Neuronal stem cell (in vitro differentiated cells): Measurements from ENCODE around the gene TPX2.
A peak's percentile ranks its signal among the peaks of the same experiment; 100 is the strongest.

Experiments used
- DNase-seq: peaks from one replicate; pipeline ENCODE4 v3.0.0-alpha.2; 2013; ENCODE audit warnings: low spot score
- H2AFZ ChIP-seq: one replicate; pipeline ENCODE4 v1.6.1; 2013; ENCODE audit warnings: mild to moderate bottlenecking, low read length, inconsistent platforms
- H2AK5ac ChIP-seq: 2 replicates; pipeline ENCODE4 v1.6.1; 2013; ENCODE audit warnings: low read depth, mild to moderate bottlenecking, inconsistent platforms, low read length, moderate library complexity, mixed read lengths
- H2BK120ac ChIP-seq: 2 replicates; pipeline ENCODE4 v1.6.1; 2013; ENCODE audit warnings: low read depth, mild to moderate bottlenecking, inconsistent platforms, low read length, moderate library complexity, mixed read lengths
- H2BK12ac ChIP-seq: one replicate; pipeline ENCODE4 v1.6.1; 2013; ENCODE audit warnings: low read length, inconsistent platforms
- H2BK15ac ChIP-seq: 2 replicates; pipeline ENCODE4 v1.6.1; 2013; ENCODE audit warnings: mild to moderate bottlenecking, low read length, inconsistent platforms, mixed read lengths
- H2BK5ac ChIP-seq: one replicate; pipeline ENCODE4 v1.6.1; 2013; ENCODE audit warnings: inconsistent platforms, mild to moderate bottlenecking, low read length, moderate library complexity
- H3K14ac ChIP-seq: one replicate; pipeline ENCODE4 v1.6.1; 2013; ENCODE audit warnings: low read length, inconsistent platforms
- H3K18ac ChIP-seq: 2 replicates; pipeline ENCODE4 v1.6.1; 2013; ENCODE audit warnings: low read length, inconsistent platforms
- H3K23ac ChIP-seq: 2 replicates; pipeline ENCODE4 v1.6.1; 2013; ENCODE audit warnings: low read depth, mild to moderate bottlenecking, mixed read lengths, low read length, inconsistent platforms; ENCODE audit not compliant: poor library complexity
- H3K27ac ChIP-seq: replicated peaks from 3 replicates; pipeline ENCODE4 v1.5.1; 2013; ENCODE audit warnings: low read length, inconsistent platforms
- H3K27me3 ChIP-seq, 3 experiments: 2 replicates each; pipeline ENCODE4 v1.6.1; 2013; ENCODE audit warnings: low read length in 3 of 3, mild to moderate bottlenecking in 2 of 3, inconsistent platforms in 1 of 3, low read depth in 1 of 3, mixed read lengths in 1 of 3, moderate library complexity in 1 of 3; ENCODE audit not compliant: control insufficient read depth in 3 of 3, insufficient read depth in 3 of 3
- H3K36me3 ChIP-seq, 2 donors: replicated peaks in 1 of 2; 2 replicates each; pipeline ENCODE4 v1.6.1; 2013; ENCODE audit warnings: low read length in 2 of 2; ENCODE audit not compliant: control insufficient read depth in 2 of 2, insufficient read depth in 2 of 2
- H3K4ac ChIP-seq: 2 replicates; pipeline ENCODE4 v1.6.1; 2013; ENCODE audit warnings: inconsistent platforms, mild to moderate bottlenecking, low read length, moderate library complexity
- H3K4me1 ChIP-seq, 2 donors: 1 replicate in 1 of 2; 2 replicates in 1 of 2; pipeline ENCODE4 v1.6.1; 2013; ENCODE audit warnings: low read length in 2 of 2, low read depth in 1 of 2; ENCODE audit not compliant: control insufficient read depth in 2 of 2, insufficient read depth in 1 of 2
- H3K4me2 ChIP-seq: one replicate; pipeline ENCODE4 v1.6.1; 2013; ENCODE audit warnings: mild to moderate bottlenecking, low read length, inconsistent platforms; ENCODE audit not compliant: insufficient read depth, poor library complexity, severe bottlenecking
- H3K4me3 ChIP-seq, 2 donors: 2 replicates each; pipeline ENCODE4 v1.5.1; 2013; ENCODE audit warnings: low read length in 2 of 2, mild to moderate bottlenecking in 2 of 2, inconsistent platforms in 1 of 2, moderate library complexity in 1 of 2
- H3K79me1 ChIP-seq: one replicate; pipeline ENCODE4 v1.6.1; 2013; ENCODE audit warnings: low read depth, mild to moderate bottlenecking, inconsistent platforms, low read length, moderate library complexity
- H3K9ac ChIP-seq: one replicate; pipeline ENCODE4 v1.6.1; 2013; ENCODE audit warnings: mild to moderate bottlenecking, low read depth, low read length, inconsistent platforms; ENCODE audit not compliant: poor library complexity
- H3K9me3 ChIP-seq, 2 donors: replicated peaks in 1 of 2; 2 replicates each; pipeline versions ENCODE3 to v1.6.1; 2013; ENCODE audit warnings: low read length in 2 of 2, mild to moderate bottlenecking in 2 of 2, inconsistent platforms in 1 of 2, low read depth in 1 of 2, mixed read lengths in 1 of 2, moderate library complexity in 1 of 2; ENCODE audit not compliant: control insufficient read depth in 2 of 2, insufficient read depth in 1 of 2
- H4K8ac ChIP-seq: one replicate; pipeline ENCODE4 v1.6.1; 2013; ENCODE audit warnings: low read depth, mild to moderate bottlenecking, inconsistent platforms, low read length, moderate library complexity
- H4K91ac ChIP-seq: one replicate; pipeline ENCODE4 v1.6.1; 2013; ENCODE audit warnings: low read length, low read depth, mild to moderate bottlenecking, inconsistent platforms; ENCODE audit not compliant: poor library complexity
- WGBS, 2 donors: extraction: QIAGEN DNeasy Blood & Tissue Kit; methylation state at CpG; one replicate each; pipeline ENCODE4 v1.1.7; 2013; ENCODE audit warnings: missing lambda C conversion rate in 2 of 2, mixed read lengths in 1 of 2; ENCODE audit not compliant: insufficient read length in 2 of 2, insufficient replicate concordance in 1 of 2; ENCODE audit errors: extremely low coverage in 2 of 2; 5-methylcytosine and 5-hydroxymethylcytosine counted together

TPX2 gene

GRCh38 chr20:31711179-31712111, 27.6 kb upstream of the TPX2 start:
- Histone ChIP-seq H2BK12ac (no peak overlapping the region), H3K36me3 (peaks cover 8 to 82% of the 10 kb centered on the region in 2 donors), H3K4ac (no peak overlapping the region), H3K18ac (no peak overlapping the region), H3K23ac (no peak overlapping the region), H2AK5ac (no peak overlapping the region), H2BK15ac (no peak overlapping the region), H2BK120ac (no peak overlapping the region), H3K9me3 (no peaks in the 10 kb centered on the region), H2AFZ (no peak overlapping the region), H3K4me3 (no peak overlapping the region), H3K79me1 (peaks cover 7% of the 10 kb centered on the region), H3K4me1 (peaks cover 11 to 14% of the 10 kb centered on the region in 2 donors), H3K27ac (no peak overlapping the region), H4K91ac (no peak overlapping the region), H2BK5ac (no peak overlapping the region), H3K9ac (no peak overlapping the region), H3K4me2 (no peak overlapping the region), H3K27me3 (no peaks in the 10 kb centered on the region), H4K8ac (no peak overlapping the region), H3K14ac (no peak overlapping the region)
- DNase-seq = no peak

GRCh38 chr20:31712112-31712553, 27.0 kb upstream of the TPX2 start:
- WGBS, 2 donors = no CpG with 5 or more reads among the region's 5 CpGs

GRCh38 chr20:31712564-31713311, 26.4 kb upstream of the TPX2 start:
- no peak overlapping the region for H4K8ac ChIP-seq
- H3K18ac ChIP-seq = peak overlapping the region; percentile 13
- peaks cover 7% of the 10 kb centered on the region for H3K79me1 ChIP-seq
- no peak overlapping the region for H3K9ac ChIP-seq
- no peaks in the 10 kb centered on the region for H3K9me3 ChIP-seq
- H3K4me3 ChIP-seq = no peak overlapping the region
- H3K14ac ChIP-seq = no peak overlapping the region
- H3K4me1 ChIP-seq = peaks cover 11 to 14% of the 10 kb centered on the region in 2 donors
- no CpG with 5 or more reads among the region's 8 CpGs for WGBS, 2 donors
- H3K23ac ChIP-seq = no peak overlapping the region
- peak; percentile 83 for DNase-seq
- peaks cover 4 to 83% of the 10 kb centered on the region in 2 donors for H3K36me3 ChIP-seq
- H2AFZ ChIP-seq = no peak overlapping the region
- H3K27ac ChIP-seq = peak overlapping the region; percentile 34
- no peak overlapping the region for H3K4ac ChIP-seq
- H2BK15ac ChIP-seq = no peak overlapping the region
- H3K4me2 ChIP-seq = peak overlapping the region; percentile 49
- no peaks in the 10 kb centered on the region for H3K27me3 ChIP-seq
- no peak overlapping the region for H4K91ac ChIP-seq
- no peak overlapping the region for H2AK5ac ChIP-seq
- H2BK120ac ChIP-seq = no peak overlapping the region
- no peak overlapping the region for H2BK12ac ChIP-seq
- H2BK5ac ChIP-seq = no peak overlapping the region

More at GRCh38 chr20:31712112-31712553, 27.0 kb upstream of the TPX2 start:
- H2AK5ac ChIP-seq = no peak overlapping the region
- no peak for DNase-seq
- no peak overlapping the region for H2BK15ac ChIP-seq
- no peak overlapping the region for H3K4me3 ChIP-seq
- no peak overlapping the region for H2BK12ac ChIP-seq
- no peak overlapping the region for H3K4ac ChIP-seq
- no peak overlapping the region for H3K9ac ChIP-seq
- H3K9me3 ChIP-seq = no peaks in the 10 kb centered on the region
- H4K91ac ChIP-seq = no peak overlapping the region
- H3K27me3 ChIP-seq = no peaks in the 10 kb centered on the region
- no peak overlapping the region for H3K14ac ChIP-seq
- H4K8ac ChIP-seq = no peak overlapping the region
- no peak overlapping the region for H3K18ac ChIP-seq
- no peak overlapping the region for H3K27ac ChIP-seq
- no peak overlapping the region for H3K23ac ChIP-seq
- no peak overlapping the region for H2BK5ac ChIP-seq
- peaks cover 4 to 82% of the 10 kb centered on the region in 2 donors for H3K36me3 ChIP-seq
- peaks cover 7% of the 10 kb centered on the region for H3K79me1 ChIP-seq
- no peak overlapping the region for H2BK120ac ChIP-seq
- H2AFZ ChIP-seq = no peak overlapping the region
- no peak overlapping the region for H3K4me2 ChIP-seq
- H3K4me1 ChIP-seq = peaks cover 11 to 14% of the 10 kb centered on the region in 2 donors
